GM12891 (cell line): ENCODE measurements around the gene SHMT1.
"Not testable (repeated sequence)": the region's sequence is repeated elsewhere in the genome, so short reads cannot be mapped to it uniquely, and the experiment has no call there.

ENCODE experiments used
- PAX5 ChIP-seq: IDR thresholded peaks from 2 replicates; pipeline ENCODE4 v1.6.1; 2011; ENCODE audit warnings: low read length, moderate library complexity, mild to moderate bottlenecking; ENCODE audit not compliant: insufficient read depth, severe bottlenecking
- POLR2A ChIP-seq: IDR thresholded peaks from 2 replicates; pipeline ENCODE4 v1.6.1; 2011; ENCODE audit warnings: low read depth, low read length, control low read depth
- POLR2AphosphoS5 ChIP-seq: IDR thresholded peaks from 2 replicates; pipeline ENCODE4 v1.6.1; 2011; ENCODE audit warnings: low read depth, low read length, control low read depth
- SPI1 ChIP-seq: IDR thresholded peaks from 2 replicates; pipeline ENCODE4 v1.6.1; 2011; ENCODE audit warnings: low read depth, low read length, control low read depth
- TAF1 ChIP-seq: IDR thresholded peaks from 2 replicates; pipeline ENCODE4 v1.6.1; 2011; ENCODE audit warnings: low read depth, low read length, control low read depth

DNA sequence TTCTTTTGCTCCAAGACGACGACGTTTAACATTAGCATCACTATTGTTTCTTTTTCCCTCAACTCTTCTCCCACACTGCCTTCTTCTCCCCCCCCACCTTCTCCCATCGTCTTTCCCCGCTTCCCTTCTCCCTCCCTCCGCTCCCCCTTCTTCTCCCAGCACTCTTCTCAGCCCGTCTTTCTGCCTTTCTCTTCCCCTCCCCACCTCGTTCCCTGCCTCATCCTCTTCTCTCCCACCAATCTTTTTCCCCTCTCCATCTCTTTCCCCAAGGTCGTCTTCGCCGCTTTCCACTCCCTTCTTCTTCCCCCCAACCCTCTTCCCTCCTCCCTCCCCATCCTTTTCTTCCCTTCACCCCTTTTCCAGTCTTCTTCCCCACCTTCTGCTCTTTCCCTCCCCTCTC, 47.4 kb upstream of the SHMT1 start:
- not testable (repeated sequence) for TF ChIP-seq POLR2A, TAF1, POLR2AphosphoS5, PAX5, SPI1
